Spinal cord (tissue), 10 donors: ENCODE results near the gene CDK9. TPM values are rescaled to one million over a fixed set of nuclear protein-coding genes. Genes with fewer than 3 reads are reported as not detected.

Source experiments
- DNase-seq, 6 donors: peaks; one replicate each; pipeline versions ENCODE4 v3.0.0 to v3.0.0-alpha.2; 2013 to 2015; ENCODE audit warnings: low spot score in 6 of 6, low read depth in 4 of 6
- H3K27ac ChIP-seq: one replicate; pipeline ENCODE4 v1.5.1; 2013; ENCODE audit warnings: low read depth, low read length, control low read depth
- H3K27me3 ChIP-seq: one replicate; pipeline ENCODE4 v1.6.1; 2013; ENCODE audit warnings: low read length; ENCODE audit not compliant: control insufficient read depth, insufficient read depth
- H3K36me3 ChIP-seq: one replicate; pipeline ENCODE4 v1.6.1; 2013; ENCODE audit warnings: low read length; ENCODE audit not compliant: control insufficient read depth, insufficient read depth
- H3K4me1 ChIP-seq: one replicate; pipeline ENCODE4 v1.6.1; 2013; ENCODE audit warnings: low read length; ENCODE audit not compliant: control insufficient read depth, insufficient read depth
- H3K4me3 ChIP-seq: one replicate; pipeline ENCODE4 v1.5.1; 2013; ENCODE audit warnings: low read depth, low read length, control low read depth
- H3K9me3 ChIP-seq: one replicate; pipeline ENCODE4 v1.6.1; 2013; ENCODE audit warnings: low read length; ENCODE audit not compliant: control insufficient read depth, insufficient read depth
- WGBS: methylation state at CpG from one replicate; pipeline ENCODE4 v1.1.5; 2013; ENCODE audit warnings: missing lambda C conversion rate; ENCODE audit not compliant: insufficient coverage; 5-methylcytosine and 5-hydroxymethylcytosine counted together
- long read RNA-seq, 4 donors: transcript quantifications; one replicate each; lab custom pipeline, GENCODE V29; 2026
- polyA plus RNA-seq, 2 donors: library from polyadenylated mRNA; unstranded; fragments of 120-200 nt; gene quantifications; one replicate each; pipeline ENCODE4 v1.2.1, GENCODE V29; 2013; ENCODE audit not compliant: insufficient read length in 2 of 2
- total RNA-seq, 2 donors: library from RNA; depleted of rRNA in 1 of 2; stranded (reverse); fragments of 120-200 nt in 1 of 2; fragments of >200 nt in 1 of 2; gene quantifications; one replicate each; pipeline versions ENCODE4 v1.2.3 to v1.2.4, GENCODE V29; 2013 to 2014
- donor health status: healthy.

Gene CDK9
- 10 to 100 TPM; 39.8 to 59.7 TPM for total RNA-seq
- polyA plus RNA-seq, result 100 to 1,000 TPM; 119 to 148 TPM
- long read RNA-seq, donor 1, transcript CDK9-201 (7 exons, 2,463 nt), result major isoform, 27 of 63 reads
- long read RNA-seq, donor 1, partial matches to known transcripts, result 22 of 63 reads
- long read RNA-seq, donor 1, other reads (novel, unspliced or antisense), result 13 of 63 reads
- long read RNA-seq, donor 2, transcript CDK9-201 (7 exons, 2,463 nt), result major isoform, 10 of 11 reads
- long read RNA-seq, donor 2, partial matches to known transcripts, result 0 of 11 reads
- long read RNA-seq, donor 2, other reads (novel, unspliced or antisense), result 0 of 11 reads
- long read RNA-seq, donor 3, transcript CDK9-201 (7 exons, 2,463 nt), result major isoform, 8 of 16 reads
- long read RNA-seq, donor 3, partial matches to known transcripts, result 5 of 16 reads
- long read RNA-seq, donor 3, other reads (novel, unspliced or antisense), result 0 of 16 reads
- long read RNA-seq, donor 4, transcript CDK9-201 (7 exons, 2,463 nt), result major isoform, 9 of 21 reads
- long read RNA-seq, donor 4, partial matches to known transcripts, result 5 of 21 reads
- long read RNA-seq, donor 4, other reads (novel, unspliced or antisense), result 0 of 21 reads

- Histone ChIP-seq H3K27me3 (no peaks in the 10 kb centered on the region), H3K27ac (peak within 1 kb of the TSS; percentile 83), H3K4me1 (peaks cover 26% of the 10 kb centered on the region), H3K9me3 (no peaks in the 10 kb centered on the region), H3K36me3 (peaks cover 44% of the 10 kb centered on the region), H3K4me3 (peak within 1 kb of the TSS; percentile 88)
- WGBS, result 0% methylated on average over 75 of the region's 75 CpGs
- peak in 5 of 6 donors; percentile 78 to 97 (median 86) for DNase-seq
Measured at GRCh38 chr9:127785933-127786772, at the start of gene CDK9. TSS of gene CDK9 (plus strand) at chr9:127786034. CDS start at chr9:127786149, 115 bp downstream.

GRCh38 chr9:127738666-127739065 lies 47.2 kb upstream of the CDK9 start:
- H3K9me3 ChIP-seq, result no peaks in the 10 kb centered on the region
- H3K4me3 ChIP-seq, result no peak overlapping the region
- H3K27ac ChIP-seq, result no peak overlapping the region
- H3K36me3 ChIP-seq, result peaks cover 39% of the 10 kb centered on the region
- H3K4me1 ChIP-seq, result peaks cover 38% of the 10 kb centered on the region
- no peak for DNase-seq
- WGBS, result 93% methylated on average over 9 of the region's 13 CpGs
- H3K27me3 ChIP-seq, result no peaks in the 10 kb centered on the region

GRCh38 chr9:127739614-127740330 lies 46.1 kb upstream of the CDK9 start:
- Histone ChIP-seq H3K4me1 (peaks cover 27% of the 10 kb centered on the region), H3K27ac (no peak overlapping the region), H3K36me3 (peaks cover 44% of the 10 kb centered on the region), H3K4me3 (no peak overlapping the region), H3K27me3 (no peaks in the 10 kb centered on the region), H3K9me3 (no peaks in the 10 kb centered on the region)
- DNase-seq, result no peak
- 90% methylated on average over 18 of the region's 19 CpGs for WGBS

GRCh38 chr9:127741831-127742434 lies 43.9 kb upstream of the CDK9 start:
- 15% methylated on average over 38 of the region's 38 CpGs for WGBS
- peak overlapping the region; percentile 43 for H3K4me3 ChIP-seq

GRCh38 chr9:127742435-127743088 lies 43.3 kb upstream of the CDK9 start:
- peak in 2 of 6 donors; percentile 89 to 94 for DNase-seq
- Histone ChIP-seq H3K27me3 (no peaks in the 10 kb centered on the region), H3K4me1 (peaks cover 21% of the 10 kb centered on the region), H3K9me3 (no peaks in the 10 kb centered on the region), H3K36me3 (peaks cover 55% of the 10 kb centered on the region), H3K27ac (peak overlapping the region; percentile 10), H3K4me3 (peak overlapping the region; percentile 43)
- WGBS, result 11% methylated on average over 33 of the region's 33 CpGs

More at GRCh38 chr9:127741831-127742434, 43.9 kb upstream of the CDK9 start:
- peaks cover 49% of the 10 kb centered on the region for H3K36me3 ChIP-seq
- peaks cover 21% of the 10 kb centered on the region for H3K4me1 ChIP-seq
- peak in 2 of 6 donors; percentile 85 to 89 for DNase-seq
- peak overlapping the region; percentile 10 for H3K27ac ChIP-seq
- H3K9me3 ChIP-seq, result no peaks in the 10 kb centered on the region
- H3K27me3 ChIP-seq, result no peaks in the 10 kb centered on the region

GRCh38 chr9:127744398-127745110 lies 41.3 kb upstream of the CDK9 start:
- H3K4me1 ChIP-seq, result peaks cover 21% of the 10 kb centered on the region
- no peak overlapping the region for H3K27ac ChIP-seq
- H3K4me3 ChIP-seq, result no peak overlapping the region
- H3K36me3 ChIP-seq, result peaks cover 60% of the 10 kb centered on the region
- no peaks in the 10 kb centered on the region for H3K9me3 ChIP-seq
- no peaks in the 10 kb centered on the region for H3K27me3 ChIP-seq
- 88% methylated on average over 13 of the region's 19 CpGs for WGBS
- no peak for DNase-seq

GRCh38 chr9:127746959-127747569 lies 38.8 kb upstream of the CDK9 start:
- peaks cover 56% of the 10 kb centered on the region for H3K36me3 ChIP-seq
- H3K4me3 ChIP-seq, result no peak overlapping the region
- no peaks in the 10 kb centered on the region for H3K9me3 ChIP-seq
- H3K27me3 ChIP-seq, result no peaks in the 10 kb centered on the region
- peaks cover 16% of the 10 kb centered on the region for H3K4me1 ChIP-seq
- no peak overlapping the region for H3K27ac ChIP-seq
- no peak for DNase-seq
- WGBS, result 71% methylated on average over 13 of the region's 15 CpGs
